Lung (tissue), 12 donors: ENCODE data around the gene PPP1R9B. TPM values are rescaled to one million over a fixed set of nuclear protein-coding genes. Genes with fewer than 3 reads are reported as not detected.

Experiments
- ATAC-seq: fragments of 200-7000 bp; cut with Tn5 transposase; one replicate; pipeline ENCODE4 v1.9.1; 2020; ENCODE audit warnings: moderate number of reproducible peaks; ENCODE audit not compliant: insufficient read depth, low FRiP score
- DNase-seq, 3 donors: peaks; one replicate each; pipeline ENCODE4 v3.0.0-alpha.2; 2013 to 2017
- H3K27ac ChIP-seq, 2 donors: one replicate each; pipeline ENCODE4 v1.5.1; 2013; ENCODE audit warnings: mild to moderate bottlenecking in 2 of 2, moderate library complexity in 2 of 2, control low read depth in 1 of 2, inconsistent platforms in 1 of 2, low read depth in 1 of 2, low read length in 1 of 2
- H3K27me3 ChIP-seq, 3 donors: one replicate each; pipeline ENCODE4 v1.5.1; 2013; ENCODE audit warnings: low read length in 2 of 3; ENCODE audit not compliant: control insufficient read depth in 3 of 3, insufficient read depth in 3 of 3
- H3K36me3 ChIP-seq, 4 donors: one replicate each; pipeline ENCODE4 v1.5.1; 2013; ENCODE audit warnings: low read length in 4 of 4, mild to moderate bottlenecking in 1 of 4, moderate library complexity in 1 of 4; ENCODE audit not compliant: control insufficient read depth in 4 of 4, insufficient read depth in 4 of 4
- H3K4me1 ChIP-seq, 5 donors: one replicate each; pipeline ENCODE4 v1.5.1; 2013; ENCODE audit warnings: low read length in 5 of 5, mild to moderate bottlenecking in 2 of 5, moderate library complexity in 1 of 5; ENCODE audit not compliant: control insufficient read depth in 5 of 5, insufficient read depth in 5 of 5
- H3K4me3 ChIP-seq: one replicate; pipeline ENCODE4 v1.5.1; 2013; ENCODE audit warnings: mild to moderate bottlenecking, control low read depth, moderate library complexity
- H3K9ac ChIP-seq, 2 donors: one replicate each; pipeline ENCODE4 v1.5.1; 2013; ENCODE audit warnings: low read length in 2 of 2, control low read depth in 1 of 2; ENCODE audit not compliant: insufficient read depth in 1 of 2
- H3K9me3 ChIP-seq, 4 donors: one replicate each; pipeline ENCODE4 v1.5.1; 2013; ENCODE audit warnings: low read length in 3 of 4, mild to moderate bottlenecking in 1 of 4, moderate library complexity in 1 of 4; ENCODE audit not compliant: control insufficient read depth in 4 of 4, insufficient read depth in 3 of 4
- CTCF ChIP-seq: IDR thresholded peaks from 2 replicates; pipeline ENCODE4 v1.5.1; 2012; ENCODE audit warnings: mild to moderate bottlenecking; ENCODE audit errors: control extremely low read depth, extremely low read depth
- WGBS, 2 donors: extraction: QIAGEN DNeasy Blood & Tissue Kit; methylation state at CpG; one replicate each; pipeline ENCODE4 v1.1.7; 2013; 5-methylcytosine and 5-hydroxymethylcytosine counted together
- polyA plus RNA-seq, 2 donors: library from polyadenylated mRNA; stranded (reverse); fragments of 200-250 nt; gene quantifications; one replicate each; pipeline ENCODE4 v1.2.1, GENCODE V29; 2013
- total RNA-seq, 2 donors: library from RNA; depleted of rRNA in 1 of 2; stranded (reverse); fragments of >200 nt in 1 of 2; gene quantifications; one replicate each; pipeline ENCODE4 v1.2.1, GENCODE V29; 2014 to 2021
- donor health status: control.
- donor health status: control.
- donor health status: Bipolar disorder and iron deficiency.
- donor health status: healthy.
- donor health status: DM: yes; HTN: yes; CAD: no.

PPP1R9B gene
- total and polyA plus RNA-seq, 4 donors, result 31.7 to 77.4 (median 49.8) TPM

GRCh38 chr17:50173335-50173941 is 23.0 kb upstream of the PPP1R9B start:
- Histone ChIP-seq H3K4me3 (no peak overlapping the region), H3K27ac (peak overlapping the region; percentile 62 to 71), H3K36me3 (no peaks in the 10 kb centered on the region), H3K27me3 (no peaks in the 10 kb centered on the region), H3K9ac (no peak overlapping the region), H3K4me1 (peaks cover 0 to 26% (median 10%) of the 10 kb centered on the region in 5 donors), H3K9me3 (no peaks in the 10 kb centered on the region)
- 55 to 71% methylated on average over 10 of the region's 10 CpGs for WGBS, 2 donors
- ATAC-seq, result no peak
- peak in 2 of 3 donors; percentile 54 to 70 for DNase-seq
- no peak for TF ChIP-seq CTCF

- DNase-seq (no peak), ATAC-seq (no peak)
- Histone ChIP-seq H3K4me3 (no peak overlapping the region), H3K27ac (peak overlapping the region; percentile 62 to 71), H3K9ac (no peak overlapping the region), H3K4me1 (peaks cover 0 to 21% (median 6%) of the 10 kb centered on the region in 5 donors), H3K36me3 (no peaks in the 10 kb centered on the region), H3K27me3 (no peaks in the 10 kb centered on the region), H3K9me3 (no peaks in the 10 kb centered on the region)
- 76 to 85% methylated on average over 6 of the region's 6 CpGs for WGBS, 2 donors
- TF ChIP-seq CTCF, result no peak
These were observed 22.5 kb upstream of the PPP1R9B start for GRCh38 chr17:50172936-50173334.

GRCh38 chr17:50172130-50172529 is 21.7 kb upstream of the PPP1R9B start:
- 93 to 98% methylated on average over 11 of the region's 11 CpGs for WGBS, 2 donors
- Histone ChIP-seq H3K4me3 (no peak overlapping the region), H3K4me1 (peaks cover 0 to 13% (median 3%) of the 10 kb centered on the region in 5 donors), H3K27ac (peak overlapping the region in 1 of 2 donors; percentile 58), H3K36me3 (no peaks in the 10 kb centered on the region), H3K27me3 (no peaks in the 10 kb centered on the region), H3K9ac (no peak overlapping the region), H3K9me3 (no peaks in the 10 kb centered on the region)
- DNase-seq, result no peak
- TF ChIP-seq CTCF, result no peak
- no peak for ATAC-seq
